Stimulated activated naive CD8-positive, alpha-beta T cell treated with anti-CD3 and anti-CD28 coated beads, Interleukin-15, amount 100 ng/mL, for 72 hours (primary cell): ENCODE data around the gene HES3.
A peak's percentile ranks its signal among the peaks of the same experiment; 100 is the strongest.

Source experiments
- ATAC-seq: fragments of 150-1000 bp; cut with Tn5 transposase; 2 replicates; pipeline ENCODE4 v1.10.0; 2021; ENCODE audit warnings: mild to moderate bottlenecking, moderate library complexity
- DNase-seq, 2 donors: peaks; one replicate each; pipeline ENCODE4 v3.0.0; 2021 to 2022
- H3K27ac Mint-ChIP-seq, 2 donors: one replicate each; pipeline ENCODE4 v1.8.0; 2022; ENCODE audit warnings: mild to moderate bottlenecking in 2 of 2, mixed read lengths in 2 of 2, moderate library complexity in 2 of 2
- H3K27me3 Mint-ChIP-seq: one replicate; pipeline ENCODE4 v1.8.0; 2022; ENCODE audit warnings: mixed read lengths
- H3K4me1 Mint-ChIP-seq: one replicate; pipeline ENCODE4 v1.8.0; 2022; ENCODE audit warnings: mild to moderate bottlenecking, mixed read lengths
- H3K4me3 Mint-ChIP-seq, 2 donors: one replicate each; pipeline ENCODE4 v1.8.0; 2022; ENCODE audit warnings: mild to moderate bottlenecking in 2 of 2, mixed read lengths in 2 of 2, moderate library complexity in 1 of 2
- H3K9me3 Mint-ChIP-seq, 2 donors: one replicate each; pipeline ENCODE4 v1.8.0; 2022; ENCODE audit warnings: mixed read lengths in 2 of 2

HES3 gene

GRCh38 chr1:6262555-6263420 lies 18.8 kb downstream of the HES3 start:
- Mint-ChIP-seq H3K4me3 (no peak overlapping the region), H3K27ac (no peak overlapping the region)
- no peak for ATAC-seq

GRCh38 chr1:6263716-6264115 lies 19.7 kb downstream of the HES3 start:
- Mint-ChIP-seq H3K4me1 (peaks cover 9% of the 10 kb centered on the region), H3K4me3 (no peak overlapping the region), H3K27me3 (peaks cover 28% of the 10 kb centered on the region), H3K9me3 (no peaks in the 10 kb centered on the region), H3K27ac (no peak overlapping the region)
- ATAC-seq (no peak), DNase-seq (no peak)

More at GRCh38 chr1:6262555-6263420, 18.8 kb downstream of the HES3 start:
- Mint-ChIP-seq H3K27me3 (peaks cover 36% of the 10 kb centered on the region), H3K4me1 (peaks cover 9% of the 10 kb centered on the region), H3K9me3 (no peaks in the 10 kb centered on the region)
- DNase-seq, result no peak

GRCh38 chr1:6265151-6265550 lies 21.2 kb downstream of the HES3 start:
- no peaks in the 10 kb centered on the region for H3K4me1 Mint-ChIP-seq
- no peak for ATAC-seq
- no peak overlapping the region for H3K27ac Mint-ChIP-seq
- no peak for DNase-seq
- no peaks in the 10 kb centered on the region for H3K9me3 Mint-ChIP-seq
- no peak overlapping the region for H3K4me3 Mint-ChIP-seq
- peaks cover 15% of the 10 kb centered on the region for H3K27me3 Mint-ChIP-seq

GRCh38 chr1:6266641-6267040 lies 22.7 kb downstream of the HES3 start:
- Mint-ChIP-seq H3K9me3 (no peaks in the 10 kb centered on the region), H3K4me1 (no peaks in the 10 kb centered on the region), H3K27me3 (peaks cover 11% of the 10 kb centered on the region), H3K27ac (peak overlapping the region in 1 of 2 donors; percentile 94), H3K4me3 (no peak overlapping the region)
- DNase-seq (no peak), ATAC-seq (no peak)

- no peak overlapping the region for H3K4me3 Mint-ChIP-seq
- no peaks in the 10 kb centered on the region for H3K27me3 Mint-ChIP-seq
- H3K9me3 Mint-ChIP-seq, result no peaks in the 10 kb centered on the region
- ATAC-seq (no peak), DNase-seq (no peak)
- peak overlapping the region in 1 of 2 donors; percentile 55 for H3K27ac Mint-ChIP-seq
- H3K4me1 Mint-ChIP-seq, result no peaks in the 10 kb centered on the region
These were observed 23.8 kb downstream of the HES3 start for GRCh38 chr1:6267686-6268322.

- no peak overlapping the region for H3K4me3 Mint-ChIP-seq
- no peaks in the 10 kb centered on the region for H3K4me1 Mint-ChIP-seq
- H3K9me3 Mint-ChIP-seq, result no peaks in the 10 kb centered on the region
- no peak for DNase-seq
- H3K27ac Mint-ChIP-seq, result no peak overlapping the region
- no peaks in the 10 kb centered on the region for H3K27me3 Mint-ChIP-seq
- no peak for ATAC-seq
These were observed 24.4 kb downstream of the HES3 start for GRCh38 chr1:6268415-6268814.

- Mint-ChIP-seq H3K4me3 (no peak overlapping the region), H3K27ac (no peak overlapping the region), H3K4me1 (no peaks in the 10 kb centered on the region), H3K9me3 (no peaks in the 10 kb centered on the region), H3K27me3 (no peaks in the 10 kb centered on the region)
- DNase-seq, result no peak
- ATAC-seq, result no peak
These were observed 25.3 kb downstream of the HES3 start for GRCh38 chr1:6269296-6269695.

GRCh38 chr1:6269720-6270400 lies 25.9 kb downstream of the HES3 start:
- no peaks in the 10 kb centered on the region for H3K4me1 Mint-ChIP-seq
- DNase-seq (no peak), ATAC-seq (no peak)
- no peak overlapping the region for H3K27ac Mint-ChIP-seq
- H3K4me3 Mint-ChIP-seq, result no peak overlapping the region
- H3K27me3 Mint-ChIP-seq, result no peaks in the 10 kb centered on the region
- no peaks in the 10 kb centered on the region for H3K9me3 Mint-ChIP-seq

- no peaks in the 10 kb centered on the region for H3K9me3 Mint-ChIP-seq
- DNase-seq, result no peak
- no peak overlapping the region for H3K27ac Mint-ChIP-seq
- no peaks in the 10 kb centered on the region for H3K27me3 Mint-ChIP-seq
- H3K4me3 Mint-ChIP-seq, result no peak overlapping the region
- no peak for ATAC-seq
- no peaks in the 10 kb centered on the region for H3K4me1 Mint-ChIP-seq
These were observed 26.4 kb downstream of the HES3 start for GRCh38 chr1:6270401-6270800.

GRCh38 chr1:6271006-6271405 lies 27.0 kb downstream of the HES3 start:
- Mint-ChIP-seq H3K4me1 (no peaks in the 10 kb centered on the region), H3K9me3 (no peaks in the 10 kb centered on the region), H3K27me3 (no peaks in the 10 kb centered on the region)

GRCh38 chr1:6271554-6271953 lies 27.6 kb downstream of the HES3 start:
- H3K4me3 Mint-ChIP-seq, result no peak overlapping the region

More at GRCh38 chr1:6271006-6271405, 27.0 kb downstream of the HES3 start:
- ATAC-seq (no peak), DNase-seq (no peak)
- no peak overlapping the region for H3K4me3 Mint-ChIP-seq
- no peak overlapping the region for H3K27ac Mint-ChIP-seq

GRCh38 chr1:6272452-6272851 lies 28.5 kb downstream of the HES3 start:
- H3K9me3 Mint-ChIP-seq, result no peaks in the 10 kb centered on the region
- H3K4me1 Mint-ChIP-seq, result no peaks in the 10 kb centered on the region
- H3K27me3 Mint-ChIP-seq, result no peaks in the 10 kb centered on the region
- no peak overlapping the region for H3K4me3 Mint-ChIP-seq
- DNase-seq (no peak), ATAC-seq (no peak)
- peak overlapping the region in 1 of 2 donors; percentile 67 for H3K27ac Mint-ChIP-seq

More at GRCh38 chr1:6271554-6271953, 27.6 kb downstream of the HES3 start:
- Mint-ChIP-seq H3K4me1 (no peaks in the 10 kb centered on the region), H3K9me3 (no peaks in the 10 kb centered on the region), H3K27me3 (no peaks in the 10 kb centered on the region), H3K27ac (no peak overlapping the region)
- no peak for DNase-seq
- ATAC-seq, result no peak

GRCh38 chr1:6272868-6273267 lies 28.9 kb downstream of the HES3 start:
- ATAC-seq (no peak), DNase-seq (no peak)
- Mint-ChIP-seq H3K4me1 (no peaks in the 10 kb centered on the region), H3K27me3 (no peaks in the 10 kb centered on the region), H3K4me3 (no peak overlapping the region), H3K9me3 (no peaks in the 10 kb centered on the region), H3K27ac (no peak overlapping the region)

- no peaks in the 10 kb centered on the region for H3K4me1 Mint-ChIP-seq
- no peak for ATAC-seq
- H3K27me3 Mint-ChIP-seq, result no peaks in the 10 kb centered on the region
- no peak overlapping the region for H3K4me3 Mint-ChIP-seq
- no peaks in the 10 kb centered on the region for H3K9me3 Mint-ChIP-seq
- no peak for DNase-seq
- no peak overlapping the region for H3K27ac Mint-ChIP-seq
These were observed 29.5 kb downstream of the HES3 start for GRCh38 chr1:6273380-6273891.

- no peaks in the 10 kb centered on the region for H3K9me3 Mint-ChIP-seq
- H3K4me1 Mint-ChIP-seq, result no peaks in the 10 kb centered on the region
These were observed 30.1 kb downstream of the HES3 start for GRCh38 chr1:6274102-6274501.

More at GRCh38 chr1:6274102-6274501, 30.1 kb downstream of the HES3 start:
- DNase-seq, result no peak
- Mint-ChIP-seq H3K27me3 (no peaks in the 10 kb centered on the region), H3K4me3 (no peak overlapping the region), H3K27ac (no peak overlapping the region)
- ATAC-seq, result no peak
